ENCODE data around the gene PHACTR1.

The PHACTR1 gene

DNA sequence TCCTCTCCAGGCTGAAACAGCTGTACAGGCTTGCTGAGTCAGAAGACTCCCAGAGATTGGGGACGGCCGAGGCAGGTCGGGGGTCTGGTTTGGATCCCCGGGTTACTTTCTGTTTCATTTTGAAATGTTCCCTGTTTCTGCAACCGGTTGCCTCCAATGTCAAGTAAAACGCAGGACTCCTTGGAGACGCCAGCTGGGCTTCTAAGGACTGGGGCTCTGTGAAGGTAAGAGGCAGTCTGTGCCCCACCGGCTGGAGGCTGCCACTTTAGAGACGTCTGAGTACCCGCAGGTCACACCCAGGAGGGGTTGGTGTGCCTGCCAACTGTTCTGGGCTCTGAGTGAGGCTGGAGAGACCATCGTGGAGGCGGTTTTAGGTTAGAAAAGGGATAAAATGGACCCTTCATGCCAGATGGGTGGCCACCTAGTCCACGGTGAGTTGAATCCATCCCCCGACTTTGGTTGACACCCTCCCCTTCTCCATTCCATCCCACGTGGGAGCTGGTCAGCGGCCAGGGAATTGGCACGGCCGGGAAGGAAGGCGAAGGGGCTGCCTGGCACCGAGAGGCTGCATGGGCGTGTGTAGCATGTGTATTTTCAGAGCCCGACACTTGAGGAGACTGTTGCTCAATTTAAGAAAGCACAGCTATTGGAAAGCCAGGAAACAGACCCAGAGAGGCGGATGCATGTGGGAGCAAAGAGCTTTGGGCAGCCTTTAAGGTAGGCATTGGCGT is 240.9 kb downstream of the PHACTR1 start:
- peak; percentile 1 for DNase-seq

DNA sequence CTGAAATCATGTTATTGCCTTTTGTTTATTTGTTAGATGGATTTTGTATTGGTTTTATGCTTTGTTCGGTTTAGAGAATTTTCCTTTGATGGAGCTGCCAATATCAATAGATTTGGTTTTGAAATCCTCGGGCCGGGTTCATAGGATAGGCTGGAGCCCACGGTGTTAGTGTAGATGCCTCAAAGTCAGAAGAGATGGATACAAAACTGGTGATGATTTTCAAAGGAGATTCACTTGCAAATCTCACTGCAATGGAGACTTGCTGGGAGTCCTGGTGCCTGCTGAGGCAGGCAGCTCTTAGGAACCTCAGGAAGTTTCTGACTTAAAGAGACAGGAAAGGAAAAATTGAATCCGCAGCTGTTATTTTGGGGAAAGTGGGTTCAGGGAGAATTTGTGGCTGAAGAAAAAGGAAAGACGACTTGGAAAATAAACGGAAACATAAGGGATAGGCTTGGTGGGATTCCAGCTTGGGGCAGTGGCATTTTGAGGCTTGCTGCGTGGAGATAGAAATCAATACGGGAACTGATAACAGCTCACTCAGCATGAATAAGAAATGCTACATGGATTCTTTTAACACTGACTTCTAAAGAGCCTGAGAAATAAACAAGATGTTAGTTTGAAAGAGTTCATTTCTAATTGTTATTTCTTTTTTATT is 241.6 kb downstream of the PHACTR1 start:
- DNase-seq = no peak

DNA sequence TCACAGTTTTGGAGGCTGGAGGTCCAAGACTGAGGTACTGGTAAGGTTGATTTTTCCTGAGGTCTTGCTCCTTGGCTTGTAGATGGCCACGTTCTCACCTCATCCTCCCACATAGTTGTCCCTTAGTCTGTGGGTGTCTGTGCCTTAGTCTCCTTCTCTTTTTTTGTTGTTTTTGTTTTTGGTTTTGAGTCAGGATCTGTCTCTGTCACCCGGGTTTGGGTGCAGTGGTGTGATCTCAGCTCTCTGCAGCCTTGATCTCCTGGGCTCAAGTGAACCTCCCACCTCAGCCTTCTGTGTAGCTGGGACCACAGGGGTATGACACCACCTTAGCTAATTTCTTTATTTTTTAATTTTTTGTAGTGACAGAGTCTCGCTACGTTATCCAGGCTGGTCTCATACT is 245.2 kb downstream of the PHACTR1 start:
- no peak for DNase-seq

DNA sequence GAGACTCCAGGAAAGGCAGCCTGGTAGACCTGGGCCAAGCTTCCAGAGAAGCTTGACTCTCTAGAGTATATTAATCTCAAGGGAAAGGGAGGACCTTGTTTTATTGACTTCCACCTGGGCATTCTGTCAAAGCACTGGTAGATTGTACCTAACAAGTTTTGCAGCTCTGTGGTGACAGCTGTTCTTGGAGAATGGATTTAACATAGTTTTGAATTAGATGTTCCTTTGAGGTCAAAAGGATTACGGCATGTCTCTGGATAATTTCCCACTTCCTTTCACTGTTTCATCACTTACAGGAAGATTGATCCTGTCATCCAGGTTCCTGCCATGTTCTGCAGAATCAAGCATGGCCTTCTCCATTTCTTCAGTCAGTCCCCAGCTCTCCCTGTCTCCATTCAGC is 246.0 kb downstream of the PHACTR1 start:
- DNase-seq = no peak

DNA sequence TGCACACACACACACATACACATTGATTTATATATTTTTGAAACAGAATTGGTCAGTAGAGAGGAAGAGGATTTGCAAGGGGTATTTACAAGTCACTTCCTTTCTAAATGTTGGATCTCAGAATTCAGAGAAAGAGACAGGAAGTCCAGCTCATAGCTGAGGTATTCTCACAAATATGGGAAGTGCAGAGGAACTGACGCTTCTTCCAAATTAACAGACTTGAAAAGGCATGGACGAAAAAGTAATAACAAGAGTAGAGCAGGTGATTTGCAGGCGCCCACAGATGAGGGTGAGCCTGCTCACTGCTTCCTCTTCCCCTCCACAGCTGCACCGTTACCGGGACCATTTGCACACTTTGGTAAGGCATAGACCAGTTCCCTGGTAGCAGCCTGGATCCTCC is 246.4 kb downstream of the PHACTR1 start:
- DNase-seq = no peak

DNA sequence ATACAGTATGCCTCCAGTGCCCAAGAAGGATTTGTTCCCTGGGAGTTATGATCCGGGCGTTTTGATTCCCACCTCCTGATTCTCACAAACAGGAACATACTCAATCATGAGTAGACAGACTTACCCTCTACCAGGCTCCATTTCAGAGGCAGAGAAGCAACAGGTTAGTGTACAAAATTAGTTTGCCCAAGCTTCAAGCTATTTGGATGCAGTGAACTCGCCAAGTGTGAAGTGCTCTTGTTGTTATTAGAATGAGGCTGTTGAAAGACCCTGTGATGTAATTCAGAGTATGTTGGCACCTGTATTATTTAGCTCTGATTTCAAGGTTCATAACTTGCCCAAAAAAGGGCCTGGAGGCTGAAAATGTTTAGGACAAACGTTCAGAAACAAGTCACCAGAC is 247.0 kb downstream of the PHACTR1 start:
- DNase-seq = no peak

DNA sequence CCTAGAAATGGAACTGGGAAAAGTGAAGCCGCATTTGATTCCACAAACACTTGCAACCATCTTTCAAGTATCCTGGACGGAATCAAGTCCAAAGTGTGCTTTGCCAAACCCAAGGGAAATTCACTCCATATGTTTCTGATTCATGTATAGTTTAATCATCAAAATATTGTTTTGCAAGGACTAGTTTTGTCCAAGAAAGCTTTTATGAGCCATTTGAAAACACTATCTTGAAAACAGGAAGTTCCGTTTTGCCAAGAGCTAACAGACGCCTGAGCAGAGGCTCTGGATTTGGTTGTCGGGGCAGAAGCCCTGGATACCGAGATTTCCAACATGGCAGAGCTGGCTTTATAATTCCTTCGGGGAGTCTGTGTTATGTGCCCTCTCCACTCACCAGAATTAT is 251.1 kb downstream of the PHACTR1 start:
- no peak for DNase-seq

DNA sequence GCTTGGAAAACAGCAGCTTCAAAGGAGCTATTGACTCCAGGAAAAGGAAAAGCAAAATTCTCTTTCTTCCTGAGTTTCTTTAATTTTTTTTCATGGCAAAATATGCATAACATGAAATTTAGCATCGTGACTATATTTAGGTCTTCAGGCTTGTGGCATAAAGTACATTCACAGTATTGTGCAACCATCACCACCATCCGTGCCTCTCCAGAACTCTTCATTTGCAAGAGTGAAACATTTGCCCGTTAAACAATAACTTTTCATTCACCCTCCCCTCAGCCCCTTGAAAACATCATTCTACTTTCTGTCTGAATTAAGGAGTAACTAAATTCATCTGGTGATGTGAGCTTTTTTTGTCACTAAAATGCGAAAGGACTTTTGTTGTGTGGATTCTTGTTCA is 251.7 kb downstream of the PHACTR1 start:
- DNase-seq = no peak

DNA sequence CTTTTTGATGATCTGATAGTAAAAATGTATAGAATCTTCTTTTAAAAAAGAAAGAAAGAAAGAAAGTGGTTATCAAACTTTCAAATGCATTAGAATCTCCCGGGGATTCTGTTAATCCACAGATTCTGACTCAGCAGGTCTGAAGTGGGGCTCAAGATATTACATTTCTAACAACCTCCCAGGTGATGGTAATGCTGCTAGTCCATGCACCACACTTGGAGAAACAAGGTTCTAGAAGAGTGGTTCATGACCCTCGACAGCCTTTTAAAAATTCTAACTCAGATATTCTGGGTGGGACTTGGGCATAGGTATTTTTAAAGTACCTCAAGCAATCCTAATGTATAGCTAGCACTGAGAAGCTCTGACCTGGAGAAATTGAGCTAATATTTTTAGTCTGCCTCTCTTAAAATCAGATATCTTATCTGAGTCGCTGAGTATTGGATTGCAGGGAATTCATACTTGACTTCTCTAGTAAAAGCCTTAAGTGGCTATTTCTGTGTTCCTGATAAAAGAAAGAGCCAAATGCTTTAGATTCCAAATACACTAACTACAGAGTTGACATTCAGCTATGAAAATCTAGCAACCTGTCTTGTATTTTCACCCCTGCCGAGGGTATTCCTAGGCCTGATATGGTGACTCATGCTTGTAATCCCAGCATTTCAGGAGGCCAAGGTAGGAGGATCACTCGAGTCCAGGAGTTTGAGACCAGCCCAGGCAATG is 252.4 kb downstream of the PHACTR1 start:
- DNase-seq = no peak

DNA sequence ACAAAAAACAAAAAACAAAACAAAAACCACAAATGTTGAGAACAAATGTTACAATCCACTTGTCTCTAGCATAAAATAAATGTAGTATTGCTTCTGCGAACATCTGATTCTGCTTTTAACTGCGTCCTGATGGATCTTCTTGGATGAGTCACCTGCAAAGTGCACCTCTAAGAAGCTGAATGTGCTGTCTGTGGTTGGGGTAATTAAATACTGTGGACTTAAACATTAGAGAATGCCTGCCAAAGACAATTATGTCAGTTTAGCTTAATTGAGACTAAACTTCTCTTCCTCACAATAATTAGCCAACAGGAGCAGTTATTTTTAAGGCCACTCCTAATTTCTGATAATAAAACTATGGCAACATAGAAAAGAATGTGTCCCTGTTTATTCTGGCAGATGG is 253.4 kb downstream of the PHACTR1 start:
- no peak for DNase-seq

DNA sequence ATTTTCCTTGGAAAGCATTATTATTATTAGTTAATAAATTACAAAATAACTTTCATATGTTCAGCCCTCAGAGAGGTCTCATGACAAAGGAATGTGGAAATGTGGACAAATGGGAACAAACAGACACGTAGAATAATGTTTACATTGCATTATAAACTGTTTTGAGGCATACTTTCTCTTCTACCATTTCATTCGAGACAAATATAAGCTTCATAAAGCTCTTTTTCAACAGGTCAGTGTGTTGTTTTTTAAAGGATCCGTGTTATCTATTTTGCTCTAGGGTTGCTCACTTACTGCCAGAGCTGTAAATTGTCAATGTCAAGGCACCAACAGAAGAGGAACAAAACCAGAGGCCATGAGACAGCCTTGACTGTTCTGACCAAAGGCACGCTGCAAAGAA is 256.8 kb downstream of the PHACTR1 start:
- DNase-seq = no peak

DNA sequence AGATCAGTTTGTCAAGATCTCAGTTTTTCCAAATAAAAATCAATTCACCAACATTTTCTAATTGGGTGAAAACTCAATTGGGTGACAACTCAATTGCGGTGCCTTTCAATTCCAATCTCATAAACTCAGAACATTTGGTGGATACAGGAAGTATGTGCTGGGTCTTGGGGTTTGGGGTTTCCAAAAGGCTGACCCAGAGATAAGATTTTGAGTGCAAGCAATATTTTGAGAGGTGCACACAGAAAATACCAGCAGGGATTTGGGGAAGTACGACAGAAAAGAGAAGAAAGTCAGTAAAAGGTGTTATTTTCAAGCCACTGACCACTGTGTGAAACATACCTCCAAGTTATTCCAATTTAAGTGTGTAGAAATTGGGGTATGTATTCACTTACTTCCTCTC is 258.0 kb downstream of the PHACTR1 start:
- DNase-seq = no peak

DNA sequence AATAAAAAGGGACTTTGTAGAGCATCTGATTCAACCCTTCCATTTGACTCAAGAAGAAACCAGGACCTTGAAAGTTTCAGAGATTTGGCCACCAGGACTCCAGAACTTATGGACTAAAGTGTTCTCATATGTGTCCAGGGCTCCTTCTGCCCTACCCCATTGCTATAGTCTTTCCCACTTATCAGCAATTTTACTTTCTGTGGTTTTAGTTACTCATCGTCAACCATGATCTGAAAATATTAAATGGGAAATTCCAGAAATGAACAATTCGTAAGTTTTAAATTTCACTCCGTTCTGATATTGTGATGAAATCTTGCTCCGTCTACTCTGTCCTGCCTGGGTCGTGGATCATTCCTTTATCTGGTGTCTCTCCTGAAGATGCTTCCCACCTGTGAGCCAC is 259.8 kb downstream of the PHACTR1 start:
- no peak for DNase-seq

DNA sequence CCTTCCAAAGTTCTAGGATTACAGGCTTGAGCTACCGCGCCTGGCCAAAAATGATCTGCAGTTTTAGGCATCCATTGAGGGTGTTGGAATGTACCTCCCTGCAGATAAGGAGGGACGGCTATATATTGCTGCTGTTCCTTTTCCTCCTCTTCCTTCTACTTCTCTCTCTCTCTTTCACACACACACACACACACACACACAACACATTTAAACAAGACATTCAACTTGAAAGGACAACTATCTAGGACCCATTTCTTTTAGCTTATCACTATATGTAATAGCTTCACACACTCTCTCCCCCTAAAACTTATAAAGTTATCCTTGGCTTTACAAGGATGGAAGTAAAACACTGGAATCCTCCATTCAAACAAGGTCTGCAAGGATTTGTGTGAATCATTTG is 260.6 kb downstream of the PHACTR1 start:
- DNase-seq = no peak

DNA sequence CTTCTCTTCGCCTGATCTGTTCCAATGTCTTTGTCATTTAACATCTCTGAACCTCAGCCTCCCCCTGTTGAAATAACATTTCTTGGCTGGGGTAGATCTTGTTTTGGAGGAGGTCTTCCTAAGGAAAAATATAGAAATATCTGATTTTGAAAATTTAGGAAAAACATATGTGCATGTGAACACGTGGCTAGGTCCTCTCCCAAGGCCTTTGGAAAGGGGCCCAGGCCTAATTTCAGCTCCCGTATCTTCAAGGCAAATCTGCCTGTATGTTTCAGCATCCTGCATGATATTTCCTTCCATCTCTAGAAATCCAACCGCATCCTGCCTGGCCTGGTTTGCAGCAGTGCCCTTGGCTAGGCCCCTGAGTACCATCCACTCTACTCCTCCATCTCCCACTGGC is 261.2 kb downstream of the PHACTR1 start:
- DNase-seq = no peak

DNA sequence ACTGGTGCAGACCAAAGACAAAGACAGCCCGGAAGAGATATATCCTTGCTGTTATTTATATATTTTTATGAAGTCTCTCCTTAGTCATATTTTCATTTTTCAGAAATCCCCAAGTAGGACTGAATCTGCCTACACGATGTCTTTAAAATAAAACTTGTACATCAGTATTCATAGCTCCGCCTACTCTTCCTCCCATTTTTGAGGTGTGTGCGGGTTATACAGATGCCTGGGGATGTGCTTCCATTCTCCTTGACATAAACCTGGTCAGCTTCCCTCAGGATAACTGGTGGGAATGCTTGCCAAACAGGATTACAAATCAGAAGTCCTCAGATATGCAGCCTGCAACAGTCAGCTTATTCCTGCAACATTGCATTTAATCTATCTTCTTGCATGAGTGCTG is 264.2 kb downstream of the PHACTR1 start:
- DNase-seq = no peak

DNA sequence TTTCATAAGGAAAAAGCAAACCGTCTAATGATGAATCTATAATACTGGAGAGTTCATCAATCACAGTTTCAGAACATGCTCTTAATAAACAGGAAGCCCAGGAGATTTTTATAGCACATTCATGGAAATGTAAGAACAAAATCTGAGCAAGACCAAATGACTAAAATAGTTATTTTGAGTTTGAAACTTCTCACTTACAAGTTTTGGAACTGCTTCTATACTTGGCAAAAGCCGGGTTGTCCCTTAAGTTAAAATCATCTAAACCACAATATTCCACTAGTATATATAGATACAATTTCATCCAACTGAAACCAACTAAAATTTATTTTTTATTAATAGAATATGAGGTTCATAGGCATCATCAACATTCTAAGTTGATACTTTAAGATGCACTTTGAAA is 268.2 kb downstream of the PHACTR1 start:
- no peak for DNase-seq

DNA sequence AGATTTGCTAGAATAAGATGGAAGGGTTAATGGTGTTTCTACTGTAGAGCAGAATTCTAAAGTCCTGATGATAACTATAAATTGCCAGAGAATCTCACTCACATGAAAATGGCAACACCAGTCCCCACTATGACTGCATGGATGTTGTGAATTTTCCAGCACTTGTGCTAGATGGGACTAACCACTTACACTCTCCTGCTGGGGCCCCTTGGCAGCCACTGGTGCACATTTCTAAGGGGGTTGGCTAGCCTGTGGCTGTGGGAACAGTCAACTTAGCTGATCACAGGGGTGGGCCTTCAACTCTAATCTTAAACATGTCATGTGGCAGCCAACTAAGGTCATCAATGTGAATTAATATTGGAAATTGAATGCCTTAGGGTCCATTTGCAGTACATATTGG is 271.2 kb downstream of the PHACTR1 start:
- DNase-seq = no peak

DNA sequence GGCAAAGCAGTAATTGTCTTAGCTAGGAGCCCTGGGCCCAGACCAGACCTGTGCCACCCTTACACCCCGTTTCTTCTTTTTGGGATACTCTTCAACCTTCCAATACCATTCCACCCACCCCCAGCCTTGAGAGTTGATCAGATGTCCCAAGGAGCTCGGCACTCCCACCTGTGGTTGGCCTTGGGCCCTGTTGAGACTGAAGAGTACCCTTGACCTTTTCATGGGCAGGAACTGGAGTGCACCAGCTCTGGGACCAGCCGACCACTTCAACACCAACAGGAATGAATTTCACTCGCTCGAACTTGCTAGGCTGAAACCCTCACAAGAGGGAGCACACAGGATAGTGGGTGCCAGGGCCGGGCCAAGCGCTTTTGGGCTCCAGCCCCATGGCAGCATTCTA is 273.6 kb downstream of the PHACTR1 start:
- no peak for DNase-seq

DNA sequence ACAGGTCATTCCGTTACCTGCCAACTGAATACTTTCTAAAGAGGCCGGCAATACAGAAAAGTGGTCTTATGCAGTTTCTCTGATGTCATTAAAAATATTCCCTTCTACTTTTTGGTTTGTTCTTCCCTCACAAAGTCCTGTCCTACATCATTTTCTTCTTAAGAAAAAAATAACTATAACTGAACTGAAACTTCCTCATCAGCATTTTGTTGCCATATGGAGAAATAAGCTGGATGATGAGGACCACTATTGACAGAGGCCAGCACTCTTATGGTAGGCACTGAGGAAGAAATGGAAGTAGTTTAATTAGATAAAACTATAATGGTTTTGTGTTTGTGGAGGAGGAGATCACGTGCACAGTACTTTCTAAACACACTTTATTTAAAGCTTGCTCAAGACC is 274.9 kb downstream of the PHACTR1 start:
- DNase-seq = no peak

DNA sequence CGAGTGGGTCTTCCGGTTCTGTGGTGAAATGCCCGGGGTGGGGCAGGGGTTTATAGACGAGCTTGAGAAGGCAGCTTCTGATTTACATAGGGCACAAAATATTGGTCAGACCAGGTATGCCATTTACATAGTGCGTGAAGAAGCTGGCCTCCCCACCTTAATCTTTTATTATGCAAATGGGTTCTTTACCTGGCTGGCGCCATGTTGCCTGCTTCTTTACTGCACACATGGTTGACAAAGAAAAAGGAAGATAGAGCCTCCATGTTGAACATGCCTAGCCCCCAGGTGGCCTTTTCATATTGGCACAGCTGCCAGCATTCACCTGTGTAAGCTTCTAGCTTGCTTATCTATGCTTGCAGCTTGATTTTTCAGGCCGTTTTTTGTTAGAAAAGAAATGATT is 276.2 kb downstream of the PHACTR1 start:
- DNase-seq = no peak

DNA sequence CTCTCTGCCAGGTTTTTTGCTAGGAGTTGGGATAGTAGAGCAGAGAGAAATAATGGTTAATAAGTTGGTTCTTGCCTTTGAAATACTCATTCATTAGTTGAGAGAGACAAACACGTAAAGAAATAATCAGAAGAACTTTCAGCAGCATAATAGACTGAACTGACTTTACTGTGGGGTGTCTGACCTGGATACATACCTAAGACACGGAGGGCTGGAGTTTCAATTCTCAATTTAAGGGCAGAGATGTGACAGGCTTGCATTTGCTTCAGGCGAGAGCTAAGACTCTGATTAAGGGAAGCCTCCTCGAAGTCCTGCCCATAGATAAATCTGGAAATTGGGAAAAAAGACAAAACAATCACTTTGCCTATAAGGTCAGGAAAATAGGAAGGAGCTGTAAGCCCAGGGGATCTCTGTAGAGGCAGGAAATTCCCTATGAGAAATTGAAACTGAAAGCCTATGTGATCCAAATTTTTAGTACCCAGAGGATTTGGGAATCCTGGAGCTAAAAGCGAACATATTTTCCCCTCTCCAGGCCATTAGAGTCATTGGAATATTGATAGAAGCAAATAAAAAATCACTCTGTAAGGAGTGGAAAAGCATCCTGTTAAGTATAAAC is 276.8 kb downstream of the PHACTR1 start:
- no peak for DNase-seq

DNA sequence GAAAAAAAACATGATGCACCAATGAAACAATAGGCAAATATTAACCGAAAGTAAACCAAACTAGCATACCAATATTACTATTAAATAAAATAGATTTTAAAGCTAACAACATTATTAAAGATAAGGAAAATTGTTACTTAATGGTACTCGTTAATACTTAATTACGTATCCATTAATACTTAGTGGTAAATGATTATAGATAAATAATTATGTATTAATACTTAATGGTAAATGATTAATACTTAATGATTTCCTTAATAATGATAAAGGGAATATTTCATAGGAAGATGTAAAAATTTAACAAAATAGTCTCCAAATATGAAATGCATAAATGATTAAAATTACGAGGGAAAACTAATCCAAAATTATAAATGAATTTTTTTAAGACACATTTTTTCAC is 278.9 kb downstream of the PHACTR1 start:
- DNase-seq = no peak

DNA sequence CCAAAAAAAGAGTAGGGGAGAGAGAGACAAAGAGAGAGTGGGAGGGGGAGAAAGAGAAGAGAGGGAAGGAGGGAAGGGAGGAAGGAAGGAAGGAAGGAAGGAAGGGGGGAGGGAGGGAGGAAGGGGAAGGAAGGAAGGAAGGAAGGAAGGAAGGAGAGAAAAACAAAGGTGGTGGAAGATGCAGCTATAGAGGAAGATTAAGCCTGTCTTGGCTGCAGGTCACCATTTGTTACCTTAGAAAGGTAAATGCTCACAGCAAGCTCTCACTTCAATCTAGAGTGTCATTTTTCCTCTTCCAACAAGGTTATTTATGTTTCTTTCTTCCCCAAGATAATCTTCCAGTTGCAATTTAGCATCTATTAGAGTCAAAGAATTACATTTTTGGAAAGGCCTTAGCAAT is 284.0 kb downstream of the PHACTR1 start:
- DNase-seq = no peak

Data from central memory CD4-positive, alpha-beta T cell (primary cell).